VCaP (cell line): ENCODE data around the gene HELLS.
"Not testable (repeated sequence)": the region's sequence is repeated elsewhere in the genome, so short reads cannot be mapped to it uniquely, and the experiment has no call there.

Source experiments
- H3K27ac ChIP-seq: fragments of 450-650 bp; 2 replicates; pipeline ENCODE4 v1.5.1; 2017
- TF ChIP-seq, protein P1 (sequence below): fragments of 450-650 bp; conservative IDR thresholded peaks from 2 replicates; pipeline ENCODE4 v1.5.1; 2017; ENCODE audit warnings: mild to moderate bottlenecking, moderate library complexity

The HELLS gene

DNA sequence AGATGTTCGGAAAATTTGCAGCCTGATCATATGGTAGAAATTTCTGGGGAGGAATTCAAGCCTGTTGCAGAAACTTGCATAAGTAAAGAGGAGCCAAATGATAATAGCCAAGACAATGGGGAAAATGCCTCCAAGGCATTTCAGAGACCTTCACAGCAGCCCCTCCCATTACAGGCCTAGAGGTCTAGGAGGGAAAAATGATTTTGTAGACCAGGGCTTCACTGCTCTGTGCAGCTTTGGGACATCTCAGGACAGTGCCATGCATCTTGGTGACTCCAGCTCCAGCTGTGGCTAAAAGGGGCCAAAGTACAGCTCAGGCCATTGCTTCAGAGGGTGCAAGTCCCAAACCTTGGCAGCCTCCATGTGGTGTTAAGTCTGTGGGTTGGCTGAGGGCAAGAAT is 87.4 kb downstream of the HELLS start:
- TF ChIP-seq, protein P1, sequence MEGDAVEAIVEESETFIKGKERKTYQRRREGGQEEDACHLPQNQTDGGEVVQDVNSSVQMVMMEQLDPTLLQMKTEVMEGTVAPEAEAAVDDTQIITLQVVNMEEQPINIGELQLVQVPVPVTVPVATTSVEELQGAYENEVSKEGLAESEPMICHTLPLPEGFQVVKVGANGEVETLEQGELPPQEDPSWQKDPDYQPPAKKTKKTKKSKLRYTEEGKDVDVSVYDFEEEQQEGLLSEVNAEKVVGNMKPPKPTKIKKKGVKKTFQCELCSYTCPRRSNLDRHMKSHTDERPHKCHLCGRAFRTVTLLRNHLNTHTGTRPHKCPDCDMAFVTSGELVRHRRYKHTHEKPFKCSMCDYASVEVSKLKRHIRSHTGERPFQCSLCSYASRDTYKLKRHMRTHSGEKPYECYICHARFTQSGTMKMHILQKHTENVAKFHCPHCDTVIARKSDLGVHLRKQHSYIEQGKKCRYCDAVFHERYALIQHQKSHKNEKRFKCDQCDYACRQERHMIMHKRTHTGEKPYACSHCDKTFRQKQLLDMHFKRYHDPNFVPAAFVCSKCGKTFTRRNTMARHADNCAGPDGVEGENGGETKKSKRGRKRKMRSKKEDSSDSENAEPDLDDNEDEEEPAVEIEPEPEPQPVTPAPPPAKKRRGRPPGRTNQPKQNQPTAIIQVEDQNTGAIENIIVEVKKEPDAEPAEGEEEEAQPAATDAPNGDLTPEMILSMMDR = no peak
- no peak overlapping the region for H3K27ac ChIP-seq

DNA sequence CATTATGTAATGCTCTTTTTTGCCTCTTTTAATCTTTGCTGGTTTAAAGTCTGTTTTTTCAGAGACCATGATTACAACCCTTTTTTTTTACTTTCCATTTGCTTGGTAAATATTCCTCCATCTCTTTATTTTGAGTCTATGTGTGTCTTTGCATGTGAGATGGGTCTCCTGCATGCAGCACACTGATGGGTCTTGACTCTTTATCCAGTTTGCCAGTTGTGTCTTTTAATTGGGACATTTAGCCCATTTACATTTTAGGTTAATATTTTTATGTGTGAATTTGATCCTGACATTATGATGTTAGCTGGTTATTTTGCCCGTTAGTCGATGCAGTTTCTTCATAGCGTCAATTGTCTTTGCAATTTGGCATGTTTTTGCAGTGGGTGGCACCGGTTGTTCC is 92.5 kb downstream of the HELLS start:
- H3K27ac ChIP-seq = not testable (repeated sequence)

DNA sequence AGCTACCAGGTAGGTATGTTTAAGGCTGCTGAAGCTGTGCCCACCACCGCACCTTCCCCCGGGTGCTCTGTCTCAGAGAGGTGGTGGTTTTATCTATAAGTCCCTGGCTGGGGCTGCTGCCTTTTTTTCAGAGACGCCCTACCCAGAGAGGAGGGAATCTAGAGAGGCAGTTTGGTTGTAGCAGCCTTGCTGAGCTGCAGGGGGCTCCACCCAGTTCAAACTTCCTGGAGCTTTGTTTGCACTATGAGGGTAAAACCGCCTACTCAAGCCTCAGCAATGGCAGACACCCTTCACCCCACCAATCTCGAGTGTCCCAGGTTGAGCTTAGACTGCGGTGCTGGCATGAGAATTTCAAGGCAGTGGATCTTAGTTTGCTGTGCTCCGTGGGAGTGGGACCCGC is 94.3 kb downstream of the HELLS start:
- no peak overlapping the region for H3K27ac ChIP-seq
- TF ChIP-seq, protein P1 = no peak

DNA sequence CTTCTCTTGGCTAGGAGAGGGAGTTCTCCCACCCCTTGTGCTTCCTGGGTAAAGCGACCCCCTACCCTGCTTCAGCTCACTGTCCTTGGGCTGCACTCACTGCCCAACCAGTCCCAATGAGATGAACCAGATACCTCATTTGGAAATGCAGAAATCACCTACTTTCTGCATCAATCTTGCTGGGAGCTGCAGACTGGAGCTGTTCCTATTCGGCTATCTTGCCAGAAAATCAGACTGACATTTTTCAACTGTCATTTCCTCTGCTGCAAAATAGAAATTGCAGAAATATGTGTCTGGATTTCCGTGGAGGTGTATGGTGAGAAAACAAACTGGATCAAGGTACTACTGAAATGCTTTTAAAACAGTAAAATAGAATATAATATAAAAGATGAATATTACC is 95.0 kb downstream of the HELLS start:
- TF ChIP-seq, protein P1 = no peak
- no peak overlapping the region for H3K27ac ChIP-seq

DNA sequence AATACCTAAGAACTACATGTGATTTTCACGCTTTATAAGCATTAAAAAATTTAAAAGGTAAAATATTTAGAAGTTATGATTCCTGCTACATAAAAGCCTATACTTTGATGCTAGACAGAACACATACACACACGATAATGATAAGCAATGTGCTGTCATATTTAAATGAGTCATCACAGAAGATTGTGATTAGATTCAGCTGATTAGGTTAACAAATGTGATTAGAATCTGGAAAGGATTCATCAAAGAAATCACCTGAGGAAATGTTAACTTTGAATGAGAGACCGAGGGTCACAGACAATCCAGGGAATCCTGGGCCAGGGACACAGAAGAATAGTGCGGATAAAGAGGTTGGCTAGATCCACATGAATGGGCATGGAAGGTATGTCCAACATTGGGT is 95.9 kb downstream of the HELLS start:
- TF ChIP-seq, protein P1 = no peak
- no peak overlapping the region for H3K27ac ChIP-seq

DNA sequence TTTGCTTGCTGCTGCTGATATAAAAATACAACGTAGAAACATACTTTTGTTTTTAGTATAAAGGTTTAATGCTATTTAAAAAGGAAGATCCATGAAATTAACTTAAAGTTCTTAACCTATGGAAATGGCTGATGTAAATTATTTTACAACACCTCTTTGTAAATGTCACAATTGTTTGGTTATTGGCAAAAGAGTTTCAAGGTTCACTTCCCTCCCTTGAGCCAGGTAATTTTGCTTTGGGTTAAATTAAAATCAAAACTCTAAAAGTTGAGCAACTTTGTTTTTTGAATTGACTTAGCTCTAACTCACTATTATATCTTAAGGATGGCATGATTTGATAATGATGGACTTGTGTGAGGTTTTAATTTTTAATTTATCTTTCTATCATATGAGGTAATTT is 98.8 kb downstream of the HELLS start:
- H3K27ac ChIP-seq = no peak overlapping the region
- TF ChIP-seq, protein P1 = no peak

GRCh38 chr10:94645285-94645684 is 99.7 kb downstream of the HELLS start:
- H3K27ac ChIP-seq = no peak overlapping the region
- TF ChIP-seq, protein P1 = no peak
